Inflammatory macrophage (primary cell): ENCODE data around the gene EVI2A.
"Not testable (repeated sequence)": the region's sequence is repeated elsewhere in the genome, so short reads cannot be mapped to it uniquely, and the experiment has no call there.

ENCODE experiments used
- DNase-seq, 2 donors: peaks; one replicate each; pipeline ENCODE4 v3.0.0-alpha.2; 2020 to 2022
- total RNA-seq, 18 experiments: gene quantifications; one replicate each; lab custom pipeline; 2026; ENCODE audit warnings: mixed read lengths in 6 of 18, inconsistent platforms in 2 of 18; lab: John Stamatoyannopoulos, UW

The EVI2A gene
- total RNA-seq = 4.8 to 102 (median 42.6) reads per million in 18 experiments

- DNase-seq = peak; percentile 95 to 97
Measured at GRCh38 chr17:31321481-31321880, at the start of gene EVI2A. Gene EVI2A, minus strand, starts transcription at chr17:31321622. Its CDS starts 2,609 bp downstream, at chr17:31319013.

DNA sequence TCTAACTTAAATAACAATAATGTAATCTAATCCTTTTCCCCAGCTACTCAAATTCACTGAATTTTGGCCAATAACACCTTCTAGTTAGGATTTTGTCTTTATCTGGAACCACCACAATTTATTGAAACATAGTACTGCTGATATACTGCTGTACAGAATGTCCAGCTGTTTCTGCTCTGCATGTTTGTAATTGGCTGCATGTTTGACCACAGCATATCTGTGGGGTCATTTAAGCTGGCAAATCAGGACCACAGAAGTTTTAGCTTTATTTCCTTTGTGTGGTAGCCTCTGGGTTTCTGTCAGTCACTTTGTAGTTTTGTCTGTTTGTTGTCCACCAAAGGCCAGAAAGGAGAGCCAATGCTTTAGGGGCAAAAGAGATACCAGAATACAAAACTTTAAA lies 47.8 kb upstream of the EVI2A start:
- no peak for DNase-seq

DNA sequence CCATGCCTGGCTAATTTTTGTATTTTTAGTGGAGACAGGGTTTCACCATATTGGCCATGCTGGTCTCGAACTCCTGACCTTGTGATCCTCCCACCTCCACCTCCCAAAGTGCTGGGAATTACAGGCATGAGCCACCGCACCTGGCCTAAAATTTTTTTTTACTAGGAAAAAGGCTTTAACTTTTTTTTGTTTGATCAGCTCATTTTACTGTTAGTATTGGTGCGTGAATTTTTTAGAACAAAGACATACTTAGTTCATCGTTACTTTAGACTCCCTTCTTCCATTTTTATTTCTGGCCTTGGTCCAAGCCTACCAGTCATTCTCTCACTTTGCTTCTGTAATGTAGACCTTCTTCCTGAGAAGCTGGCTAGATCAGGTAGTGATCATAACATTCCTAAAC lies 44.7 kb upstream of the EVI2A start:
- DNase-seq = no peak

GRCh38 chr17:31364012-31364411 lies 42.6 kb upstream of the EVI2A start:
- DNase-seq = no peak

DNA sequence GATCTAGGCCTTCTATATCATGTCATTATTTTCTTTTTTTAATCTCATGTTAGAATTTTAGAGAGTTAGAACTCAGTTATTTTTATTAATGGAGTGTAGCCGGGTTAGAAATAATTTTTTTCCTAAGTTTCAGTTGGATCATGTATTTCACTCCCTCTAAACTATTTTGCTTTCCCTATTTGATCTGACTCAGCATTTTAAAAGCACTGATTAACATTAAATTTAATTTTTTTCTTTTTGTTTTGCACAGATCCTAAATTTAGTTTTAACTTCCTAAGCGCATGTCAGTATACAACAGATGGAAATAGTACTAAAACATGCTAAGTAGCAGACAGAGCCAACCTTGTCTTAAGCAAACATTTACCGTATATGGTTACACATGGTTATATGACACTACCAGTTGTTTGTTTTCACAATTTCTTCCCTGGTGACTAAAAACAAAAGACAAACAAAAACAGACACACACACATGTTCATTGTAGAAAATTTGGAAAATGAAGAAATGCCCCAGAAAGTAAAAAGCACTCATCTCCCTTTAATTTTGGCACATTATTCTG lies 36.5 kb upstream of the EVI2A start:
- DNase-seq = no peak

DNA sequence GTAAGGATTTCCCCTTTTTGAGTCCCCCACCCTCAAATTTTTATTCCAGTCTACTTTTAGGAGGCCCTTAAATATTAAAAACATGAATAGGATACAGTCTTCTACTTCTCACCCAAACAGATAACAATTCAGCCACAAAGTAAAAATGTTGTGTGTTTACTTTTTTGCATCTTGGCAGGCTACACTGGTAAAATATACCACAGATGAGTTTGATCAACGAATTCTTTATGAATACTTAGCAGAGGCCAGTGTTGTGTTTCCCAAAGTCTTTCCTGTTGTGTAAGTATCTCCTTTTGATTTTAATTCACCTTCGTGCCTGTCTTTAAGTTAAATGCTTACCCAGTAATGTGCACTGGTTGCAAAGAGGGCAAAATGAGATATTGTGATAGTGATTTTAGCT lies 35.7 kb upstream of the EVI2A start:
- DNase-seq = no peak

GRCh38 chr17:31355935-31356334 lies 34.5 kb upstream of the EVI2A start:
- DNase-seq = no peak

- no peak for DNase-seq
Measured at GRCh38 chr17:31349454-31349853, 28.0 kb upstream of the EVI2A start.

DNA sequence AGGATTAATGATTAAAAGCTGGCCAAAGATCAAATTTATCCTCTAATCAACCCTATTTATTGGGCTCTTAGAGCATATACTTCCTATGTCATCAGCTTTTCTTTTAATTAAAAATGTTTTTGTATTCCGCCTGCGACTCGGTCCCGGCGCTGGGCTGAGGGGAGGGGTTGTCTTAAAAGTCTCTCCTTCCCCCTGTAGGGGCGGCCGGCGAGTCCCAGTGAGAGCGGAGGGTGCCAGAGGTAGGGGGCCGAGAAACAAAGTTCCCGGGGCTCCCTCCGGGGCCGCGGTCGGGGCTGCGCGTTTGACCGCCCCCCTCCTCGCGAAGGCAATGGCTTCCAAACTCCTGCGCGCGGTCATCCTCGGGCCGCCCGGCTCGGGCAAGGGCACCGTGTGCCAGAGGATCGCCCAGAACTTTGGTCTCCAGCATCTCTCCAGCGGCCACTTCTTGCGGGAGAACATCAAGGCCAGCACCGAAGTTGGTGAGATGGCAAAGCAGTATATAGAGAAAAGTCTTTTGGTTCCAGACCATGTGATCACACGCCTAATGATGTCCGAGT lies 23.8 kb upstream of the EVI2A start:
- DNase-seq = not testable (repeated sequence)

DNA sequence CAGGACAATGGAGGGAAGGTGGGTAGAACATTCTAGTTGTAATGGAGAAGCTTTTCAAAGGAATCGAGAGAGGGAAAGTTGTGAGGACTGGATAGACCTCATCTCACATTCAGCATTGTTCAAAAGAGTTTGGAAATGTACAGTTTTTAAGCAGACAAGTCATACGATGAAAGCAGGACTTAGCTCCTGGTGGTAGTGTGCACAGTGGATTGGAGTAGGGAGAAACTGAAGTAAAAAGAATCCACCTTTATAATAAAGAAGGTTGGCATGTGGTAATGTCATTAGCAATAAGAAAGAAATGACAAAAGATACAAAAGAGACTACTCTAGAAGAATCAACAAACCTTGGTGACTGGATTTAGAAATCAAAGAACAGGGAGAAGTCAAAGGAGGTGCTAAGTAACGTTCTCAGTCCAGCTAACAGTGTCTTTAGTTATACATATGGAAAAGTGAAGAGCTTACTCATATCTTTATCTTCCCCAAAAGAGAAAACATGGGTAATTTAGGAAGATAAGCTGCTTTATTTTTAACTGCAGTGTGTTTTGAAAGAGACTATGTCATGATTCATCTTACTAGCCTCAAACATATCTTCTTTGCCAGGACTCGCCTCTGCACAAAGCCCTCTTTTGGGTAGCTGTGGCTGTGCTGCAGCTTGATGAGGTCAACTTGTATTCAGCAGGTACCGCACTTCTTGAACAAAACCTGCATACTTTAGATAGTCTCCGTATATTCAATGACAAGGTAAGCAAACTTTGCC lies 18.7 kb upstream of the EVI2A start:
- DNase-seq = peak; percentile 43 to 52

- DNase-seq = peak in 1 of 2 donors; percentile 0
Measured at GRCh38 chr17:31329221-31329620, 7.8 kb upstream of the EVI2A start.

GRCh38 chr17:31328160-31328535 lies 6.7 kb upstream of the EVI2A start:
- DNase-seq = peak in 1 of 2 donors; percentile 2

GRCh38 chr17:31327534-31328159 lies 6.2 kb upstream of the EVI2A start:
- DNase-seq = no peak

DNA sequence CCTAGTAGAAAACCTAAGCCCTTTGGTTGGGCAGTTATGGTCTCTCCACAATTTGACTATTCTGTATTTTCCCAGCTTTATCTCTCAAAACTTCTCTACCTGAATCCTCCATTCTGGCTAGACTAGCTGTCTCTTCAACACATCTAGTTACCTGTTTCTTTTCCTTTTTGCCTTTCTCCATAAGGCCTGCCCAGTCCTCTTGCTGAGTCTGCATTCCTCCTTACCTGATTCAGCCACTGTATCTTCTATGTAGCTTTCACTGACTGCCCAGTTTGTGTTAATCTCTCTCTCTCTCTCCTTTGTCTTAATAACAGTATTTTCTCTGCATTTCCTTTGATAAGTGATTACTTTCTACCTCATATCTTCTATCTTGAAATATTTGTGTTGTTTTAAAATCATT lies 2.1 kb upstream of the EVI2A start:
- no peak for DNase-seq

DNA sequence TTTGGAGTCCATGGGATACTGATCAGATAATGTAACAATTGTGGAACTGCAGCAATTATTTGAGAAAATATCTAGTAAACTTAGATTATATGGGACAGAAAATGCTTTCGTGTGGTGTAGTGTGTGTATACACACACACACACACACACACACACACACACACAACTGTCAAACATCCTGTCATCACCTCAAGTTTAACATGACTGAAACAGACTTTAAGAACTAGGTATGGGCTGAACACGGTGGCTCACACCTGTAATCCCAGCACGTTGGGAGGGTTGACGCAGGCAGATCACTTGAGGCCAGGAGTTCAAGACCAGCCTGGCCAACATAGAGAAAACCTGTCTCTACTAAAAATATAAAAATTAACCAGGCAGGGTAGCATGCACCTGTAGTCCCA lies 544 bp upstream of the EVI2A start:
- no peak for DNase-seq

GRCh38 chr17:31320791-31321190 lies 631 bp downstream of the EVI2A start:
- peak; percentile 38 to 56 for DNase-seq

DNA sequence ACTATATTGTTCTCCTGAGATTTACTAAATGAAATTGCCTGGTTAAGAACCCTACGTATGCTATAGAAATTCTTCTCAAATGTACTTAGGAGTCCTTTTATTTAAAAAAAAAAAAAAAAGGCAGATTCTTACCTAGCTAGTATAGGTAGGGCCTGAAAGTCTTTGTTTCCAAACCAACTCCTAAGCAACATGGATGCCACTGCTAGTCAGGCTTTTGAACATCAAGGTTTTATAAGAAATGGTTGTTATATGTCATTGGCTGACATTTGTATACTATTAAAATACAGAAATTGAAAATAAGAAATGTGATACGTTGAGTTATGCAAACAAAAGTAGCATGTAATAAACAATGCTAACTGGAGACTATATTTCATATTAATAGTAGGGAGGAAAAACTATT lies 1.2 kb downstream of the EVI2A start:
- DNase-seq = peak; percentile 33 to 55

GRCh38 chr17:31318851-31319661 lies 2.4 kb downstream of the EVI2A start:
- peak; percentile 53 to 82 for DNase-seq

- DNase-seq = peak; percentile 86 to 87
Measured at GRCh38 chr17:31318298-31318801, 3.1 kb downstream of the EVI2A start.

- peak; percentile 71 to 82 for DNase-seq
Measured at GRCh38 chr17:31314782-31315100, 6.7 kb downstream of the EVI2A start.

DNA sequence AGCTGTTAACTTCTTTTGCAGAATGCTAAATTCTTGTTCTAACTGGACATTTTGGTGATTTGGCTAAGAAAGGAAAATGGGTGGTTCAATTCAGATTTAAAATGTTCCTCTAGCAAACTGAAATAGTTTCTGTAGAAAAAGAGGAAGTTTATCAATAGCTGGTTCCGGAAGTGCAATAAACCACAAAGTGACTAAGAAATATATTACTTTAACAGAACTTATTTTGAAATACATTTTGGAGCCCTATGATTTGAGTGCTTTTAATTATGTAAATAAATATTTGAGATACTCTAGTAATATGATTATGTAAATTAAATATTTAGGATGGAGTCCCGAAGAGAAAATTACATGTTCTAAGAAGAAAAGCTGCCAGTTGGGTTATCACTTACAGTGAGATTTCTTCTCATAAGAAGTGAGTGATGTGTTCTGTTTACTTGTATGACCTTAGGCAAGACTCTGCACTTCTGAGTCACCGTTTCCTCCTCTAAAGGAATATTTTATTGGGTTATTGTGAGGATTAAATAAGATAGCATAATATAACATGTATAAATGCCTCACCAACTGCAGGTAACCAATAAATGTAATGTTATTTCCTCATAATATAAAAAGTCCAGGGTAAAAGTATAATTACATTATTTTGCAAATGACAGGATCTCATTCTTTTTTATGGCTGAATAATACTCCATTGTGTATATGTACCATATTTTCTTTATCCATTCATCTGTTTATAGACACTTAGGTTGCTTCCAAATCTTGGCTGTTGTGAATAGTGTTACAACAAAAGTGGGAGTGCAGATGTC lies 7.2 kb downstream of the EVI2A start, which contains the start of gene EVI2B:
TSS of gene EVI2B (minus strand) at position 73 of the 800 bp plus-strand sequence. CDS start 8,445 bp downstream, outside the sequence.
- DNase-seq = peak; percentile 86 to 97

DNA sequence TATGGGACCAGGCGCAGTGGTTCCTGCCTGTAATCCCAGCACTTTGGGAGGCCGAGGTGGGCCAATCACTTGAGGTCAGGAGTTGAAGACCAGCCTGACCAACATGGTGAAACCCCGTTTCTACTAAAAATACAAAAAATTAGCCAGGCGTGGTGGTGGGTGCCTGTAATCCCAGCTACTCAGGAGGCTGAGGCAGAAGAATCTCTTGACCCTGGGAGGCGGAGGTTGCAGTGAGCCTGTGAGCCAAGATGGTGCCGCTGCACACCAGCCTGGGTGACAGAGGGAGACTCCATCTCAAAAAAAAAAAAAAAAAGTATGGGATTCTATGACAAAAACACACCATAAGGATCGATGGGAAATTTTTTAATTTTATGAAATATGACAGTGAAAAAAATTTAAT lies 9.2 kb downstream of the EVI2A start:
- peak; percentile 60 to 65 for DNase-seq
